HG03064 (cell line): Measurements from ENCODE around the gene TREM2.
"Not testable (repeated sequence)": the region's sequence is repeated elsewhere in the genome, so short reads cannot be mapped to it uniquely, and the experiment has no call there.

Source experiments
- ATAC-seq: cut with Tn5 transposase; IDR thresholded peaks from one replicate; pipeline ENCODE4 v1.9.1; 2021; ENCODE audit warnings: low read depth; ENCODE audit not compliant: unreplicated experiment

TREM2 gene

DNA sequence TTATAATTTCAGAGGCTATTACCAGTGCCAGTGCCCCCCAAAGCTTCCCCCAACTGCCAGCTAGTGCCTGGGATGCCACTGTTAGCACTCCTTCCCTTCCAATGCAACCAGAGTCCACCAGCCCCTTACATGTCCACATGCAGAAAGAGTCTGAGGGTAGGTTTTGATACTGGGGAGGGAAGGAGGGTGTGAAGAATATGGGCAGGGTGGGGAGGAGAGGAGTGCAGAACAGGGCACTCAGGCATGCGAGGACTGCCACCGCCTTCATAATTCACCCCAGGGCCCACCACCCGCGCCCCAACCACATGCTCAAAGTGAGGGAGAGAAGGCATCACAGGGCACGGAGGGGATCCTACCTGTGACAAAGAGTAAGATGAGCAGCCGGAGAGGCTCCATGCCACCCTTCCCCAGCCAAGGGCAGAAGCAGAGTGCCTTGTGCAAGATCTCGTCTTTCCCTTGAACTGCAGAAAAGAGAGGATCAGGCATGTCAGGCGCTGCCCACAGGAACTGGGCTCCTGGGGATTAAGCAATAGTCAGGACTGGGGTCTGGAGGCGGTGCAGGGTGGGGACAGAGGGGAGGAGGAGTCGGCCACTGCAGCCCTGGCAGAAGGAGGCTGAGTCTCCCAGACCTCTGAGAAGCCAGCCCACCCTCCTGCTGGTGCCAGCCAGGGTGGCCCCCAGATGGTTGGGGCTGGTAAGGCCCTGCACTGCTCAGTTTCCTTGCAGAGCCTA is at the start of gene TREM2:
TREM2 (minus strand) TSS at position 430 of the 732 bp plus-strand sequence; CDS start at position 396, 34 bp downstream.
- ATAC-seq: no peak

DNA sequence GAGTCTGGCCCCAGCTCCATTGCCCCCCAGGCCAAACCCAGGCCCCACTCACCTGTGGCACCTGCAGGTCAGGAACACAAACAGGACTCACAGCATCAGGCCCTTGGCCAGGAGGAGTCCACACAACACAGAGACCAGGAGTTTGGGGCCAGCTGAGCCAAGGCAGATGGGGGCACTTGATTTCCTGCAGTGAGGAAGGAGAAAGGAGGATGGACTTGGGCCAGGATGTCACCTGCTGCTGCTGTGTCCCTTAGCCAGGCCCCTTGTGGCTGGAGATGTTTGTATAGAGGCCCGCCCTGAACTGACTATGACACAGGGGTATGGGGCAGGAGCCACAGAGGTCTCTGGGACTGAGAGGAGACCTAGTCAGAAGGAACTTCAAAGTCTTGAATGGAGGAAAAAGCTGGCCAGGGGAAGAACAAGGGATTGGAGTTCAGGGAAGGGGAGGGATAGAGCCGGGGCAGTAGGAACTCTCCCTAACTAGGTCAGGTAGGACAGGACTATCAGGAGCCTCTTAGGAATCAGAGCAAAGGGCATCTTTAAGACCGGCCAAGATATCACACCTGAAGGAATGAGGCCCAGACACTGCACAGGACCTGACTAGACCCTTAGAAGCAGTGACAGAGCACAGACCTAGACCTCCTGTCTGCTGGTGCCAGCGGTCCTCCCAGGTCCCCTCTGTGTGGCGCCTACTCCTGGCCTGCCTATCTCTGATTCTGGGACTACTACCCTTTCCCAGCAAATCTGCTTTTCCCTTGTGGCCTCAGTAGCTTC is 46.8 kb upstream of the TREM2 start:
- ATAC-seq: no peak

DNA sequence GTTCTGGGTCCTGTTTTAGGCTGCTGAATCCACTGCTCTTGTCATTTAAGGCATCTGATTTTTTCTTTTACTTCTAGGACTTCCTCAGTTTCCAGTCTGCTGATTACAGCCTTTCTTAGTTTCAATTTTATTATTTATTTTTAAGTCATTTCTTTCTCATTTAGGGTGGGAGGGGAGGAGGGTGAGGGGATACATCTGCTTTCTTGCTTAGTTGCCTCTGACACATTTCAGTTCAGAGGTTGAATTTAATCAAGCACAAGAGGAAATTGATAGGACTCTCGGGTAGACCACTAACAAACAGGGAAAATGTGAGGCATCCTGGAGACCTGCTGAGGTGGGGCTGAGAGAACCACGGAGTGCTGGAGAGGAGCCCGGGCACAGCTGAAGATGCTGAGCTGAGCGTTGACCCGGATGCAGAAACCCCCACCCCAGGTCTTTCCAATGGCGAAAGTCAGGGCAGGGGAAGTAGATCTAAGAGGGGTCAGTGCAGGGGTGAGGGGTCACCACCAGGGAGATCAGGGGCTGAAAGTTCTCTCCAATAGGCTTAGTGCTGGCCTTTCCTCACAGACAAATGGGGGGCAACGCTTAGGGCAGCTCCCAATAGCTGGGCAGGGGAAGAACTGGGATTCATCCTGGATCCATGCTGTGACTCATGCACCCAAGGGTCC is 45.7 kb upstream of the TREM2 start:
- ATAC-seq: no peak

DNA sequence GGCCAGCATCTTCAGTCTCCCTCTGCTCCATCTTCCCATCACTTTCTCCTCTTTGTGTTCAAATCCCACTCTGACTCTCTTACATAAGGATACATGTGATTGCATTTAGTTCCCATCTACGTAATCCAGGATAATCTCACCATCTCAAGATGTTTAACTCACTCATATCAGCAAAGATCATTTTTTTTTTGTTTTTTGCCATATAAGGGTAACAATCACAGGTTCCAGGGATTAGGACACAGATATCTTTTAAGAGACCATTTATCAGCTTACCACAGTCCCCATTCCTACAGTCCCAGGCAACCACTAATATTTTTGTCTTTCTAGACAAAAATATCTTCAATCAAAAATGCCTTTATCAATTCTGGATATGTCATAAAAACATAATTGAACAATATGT is 41.2 kb upstream of the TREM2 start:
- no peak for ATAC-seq

DNA sequence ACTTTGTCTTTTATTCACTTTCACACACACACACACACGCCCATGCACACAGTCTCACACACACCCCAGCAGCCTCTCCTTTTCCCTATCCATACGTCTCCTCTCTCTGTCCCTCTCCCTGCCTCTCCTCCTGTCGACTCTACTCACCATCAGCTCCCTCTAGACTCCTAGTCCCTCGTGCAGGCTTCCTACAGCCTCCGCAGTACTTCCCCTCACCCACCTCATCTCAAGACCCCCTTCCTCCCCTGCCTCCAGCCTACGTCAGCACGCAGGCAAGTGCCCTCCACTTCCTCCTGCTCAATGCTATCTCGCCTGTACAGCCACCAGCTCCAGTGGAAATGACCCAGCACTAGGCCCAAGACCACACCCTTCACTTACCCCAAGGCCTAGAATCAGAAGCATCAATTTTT is 38.9 kb upstream of the TREM2 start:
- no peak for ATAC-seq

DNA sequence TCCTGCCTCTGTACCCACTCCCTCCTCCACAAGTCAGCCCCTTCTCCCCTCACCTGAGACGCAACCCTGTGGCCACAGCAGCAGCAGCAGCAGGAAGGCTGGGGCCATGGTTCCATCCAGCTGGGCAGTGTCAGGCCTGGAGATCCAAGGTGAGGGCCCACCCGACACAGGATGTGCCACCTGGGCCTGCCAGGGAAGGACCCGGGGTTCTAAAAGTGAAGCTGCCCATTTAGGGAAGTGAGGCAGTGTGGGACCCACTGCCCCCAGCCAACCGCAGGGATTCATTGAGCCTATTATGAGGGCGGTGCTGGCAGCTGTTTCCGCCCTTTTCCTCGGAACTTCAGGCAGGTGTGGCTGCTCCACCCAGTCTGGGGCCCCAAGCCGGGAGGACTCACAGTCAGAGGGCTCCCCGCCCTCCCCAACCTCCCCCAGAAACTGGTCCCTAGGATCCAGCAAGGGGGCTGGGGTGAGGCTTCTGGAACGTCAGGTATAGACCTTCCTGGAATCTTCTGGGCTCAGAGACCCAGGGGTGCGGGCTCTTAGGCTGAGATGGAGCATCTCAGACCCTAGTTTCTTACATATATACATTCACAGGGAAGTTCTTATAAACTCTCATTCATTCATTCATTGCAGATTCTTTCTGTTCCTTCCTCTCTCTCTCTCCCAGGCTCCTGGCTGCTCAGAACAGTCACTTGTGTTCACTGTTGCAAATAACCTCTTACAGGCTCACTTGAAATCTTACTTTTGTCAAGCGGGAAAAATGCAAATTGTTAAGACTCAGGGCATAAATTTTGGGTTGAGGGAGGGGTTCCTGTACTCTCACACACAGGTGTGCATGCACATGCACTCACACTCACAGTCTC is 38.2 kb upstream of the TREM2 start, which contains the start of gene TREML2:
TREML2 (minus strand) TSS at position 249 of the 863 bp plus-strand sequence; CDS start at position 108, 141 bp downstream.
- peak; percentile 21 for ATAC-seq

DNA sequence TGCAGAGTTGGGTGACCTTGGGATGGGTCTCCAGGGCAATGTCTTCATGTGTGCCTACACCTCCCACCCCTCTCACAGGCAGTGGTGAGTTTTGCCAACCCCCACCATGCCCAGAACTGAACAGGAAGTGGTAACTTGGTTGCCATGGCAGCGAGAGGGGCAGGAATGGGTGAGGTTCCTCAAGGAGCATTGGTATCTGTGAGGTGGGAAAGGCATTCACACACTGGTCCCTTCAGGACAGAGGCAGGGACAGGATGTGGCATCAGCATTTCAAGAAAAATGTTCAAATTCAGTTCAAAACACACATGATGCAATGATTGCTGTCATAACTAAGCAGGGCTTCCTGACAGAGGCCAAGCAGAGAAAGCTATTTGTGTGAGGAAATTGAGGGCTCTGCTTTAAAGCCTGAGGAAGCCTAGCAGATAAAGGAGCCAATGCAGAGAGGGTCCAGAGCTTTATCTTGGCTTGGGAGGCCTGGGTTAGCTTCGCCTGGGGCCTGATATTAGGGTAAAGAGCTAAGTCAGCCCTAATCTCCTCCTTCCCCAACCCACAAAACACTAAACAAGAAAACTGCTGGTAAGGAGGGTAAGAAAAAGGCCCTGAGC is 37.5 kb upstream of the TREM2 start:
- peak; percentile 33 for ATAC-seq

DNA sequence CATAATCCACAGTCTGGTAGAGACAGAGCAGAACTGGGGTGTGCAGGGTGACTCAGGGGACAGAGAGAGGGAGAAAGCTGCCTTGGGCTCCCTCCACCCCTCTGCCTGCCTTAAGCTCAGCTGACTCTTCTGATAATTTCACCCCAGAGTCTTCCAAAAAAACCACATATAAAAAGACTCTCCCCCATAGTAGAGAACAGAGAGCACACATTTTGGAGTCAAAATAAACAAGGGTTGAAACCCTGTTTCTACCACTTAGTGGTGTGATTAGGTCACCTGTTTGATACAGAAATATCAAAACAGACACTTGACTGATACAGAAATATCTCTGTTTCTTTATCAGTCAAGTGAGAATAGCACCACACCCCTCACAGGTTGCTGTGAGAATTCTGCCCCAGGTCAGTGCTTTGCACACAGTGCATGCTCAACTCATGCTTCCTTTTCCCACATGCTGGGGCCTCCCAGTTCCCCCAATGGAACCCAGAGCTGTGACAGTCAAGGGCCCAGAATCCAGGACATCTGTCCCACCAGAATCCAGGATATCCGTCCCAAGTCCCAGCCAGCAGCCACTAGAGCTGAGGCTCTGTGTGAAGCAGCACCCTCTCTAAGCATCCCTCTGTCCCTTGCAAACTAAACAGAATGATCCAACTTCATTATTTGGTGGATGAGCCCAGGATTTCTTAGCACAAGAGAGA is 36.8 kb upstream of the TREM2 start:
- peak; percentile 63 for ATAC-seq

DNA sequence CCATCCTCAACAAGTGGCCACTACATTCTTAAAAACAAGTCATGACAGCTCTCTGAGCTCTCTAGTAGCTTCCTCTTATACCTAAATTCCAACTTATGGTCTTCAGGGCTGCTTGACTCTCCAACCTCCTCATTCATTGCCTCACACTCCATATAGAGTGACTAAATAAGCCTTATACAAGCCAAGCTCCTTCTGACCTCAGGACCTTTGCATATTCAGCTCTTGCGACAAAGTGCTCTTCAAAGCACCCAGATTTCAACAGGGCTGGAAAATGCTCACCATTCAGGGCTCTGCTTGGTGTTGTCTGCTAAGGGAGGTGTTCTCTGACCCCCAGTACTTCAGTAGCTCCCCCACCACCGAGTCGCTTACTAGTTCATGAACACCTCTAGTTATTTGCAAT is 34.3 kb upstream of the TREM2 start:
- ATAC-seq: no peak

DNA sequence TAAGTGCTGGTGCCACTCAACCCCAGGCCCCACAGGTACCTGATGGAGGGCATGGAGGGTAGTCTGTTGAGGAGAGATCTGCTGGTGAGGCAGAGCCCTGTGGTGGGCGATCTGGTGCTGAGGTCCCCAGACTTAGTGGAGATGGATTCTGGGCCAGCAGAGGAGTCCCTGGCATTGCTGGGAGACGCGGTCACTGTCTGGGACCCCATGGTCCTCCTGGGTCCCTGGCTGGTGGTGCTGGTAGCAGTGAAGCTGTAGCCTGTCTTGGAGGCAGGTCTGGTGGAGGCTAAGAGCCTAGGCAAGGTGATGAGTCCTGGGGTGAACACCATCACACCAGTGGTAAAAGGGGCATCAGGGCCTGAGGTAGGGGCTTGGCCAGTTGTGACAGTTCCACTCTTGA is 31.5 kb upstream of the TREM2 start:
- ATAC-seq: no peak

DNA sequence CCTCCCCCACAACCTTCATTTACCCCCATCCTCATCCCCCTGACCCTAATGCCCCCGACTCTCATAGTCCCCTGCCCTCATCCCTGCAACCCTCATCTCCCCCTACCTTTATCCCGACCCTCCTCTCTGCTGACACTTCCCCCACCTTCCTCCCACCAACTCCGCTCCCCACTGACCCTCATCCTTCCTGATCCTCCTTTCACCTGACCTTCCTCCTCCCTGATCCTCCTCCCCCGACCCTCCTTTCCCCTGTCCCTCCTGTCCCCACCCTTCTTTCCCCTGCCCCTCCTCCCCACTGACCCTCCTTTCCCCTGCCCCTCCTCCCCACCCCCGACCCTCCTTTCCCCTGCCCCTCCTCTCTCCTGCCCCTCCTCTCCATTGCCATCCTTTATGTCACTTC is 31.0 kb upstream of the TREM2 start:
- no peak for ATAC-seq

DNA sequence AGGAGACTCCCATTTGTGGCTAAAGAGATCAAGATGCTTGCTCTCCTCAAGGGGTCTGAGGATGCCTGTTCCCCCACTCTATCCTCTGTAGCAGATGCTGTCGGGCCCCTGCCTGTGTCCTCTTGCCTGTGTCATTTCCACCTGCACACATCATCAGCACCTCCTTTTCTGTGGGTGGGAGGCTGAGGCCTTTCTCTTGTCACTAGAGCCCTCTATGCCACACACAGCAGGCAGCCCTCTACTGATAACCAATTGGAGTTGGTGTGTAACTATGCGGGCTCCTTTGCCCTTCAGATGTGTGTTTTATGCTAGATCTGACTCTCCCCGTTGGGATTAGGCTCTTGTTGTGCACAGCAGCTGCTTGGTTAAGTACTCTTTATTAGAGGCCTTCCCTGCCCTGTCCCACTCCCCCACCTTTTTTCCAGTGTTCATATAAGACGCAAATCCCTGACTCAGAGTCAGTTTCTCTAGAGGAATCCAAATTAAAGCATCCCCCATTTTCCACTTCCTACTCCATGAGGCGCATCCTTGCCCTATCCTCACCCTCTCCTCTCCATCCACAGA is 30.3 kb upstream of the TREM2 start:
- ATAC-seq: no peak

DNA sequence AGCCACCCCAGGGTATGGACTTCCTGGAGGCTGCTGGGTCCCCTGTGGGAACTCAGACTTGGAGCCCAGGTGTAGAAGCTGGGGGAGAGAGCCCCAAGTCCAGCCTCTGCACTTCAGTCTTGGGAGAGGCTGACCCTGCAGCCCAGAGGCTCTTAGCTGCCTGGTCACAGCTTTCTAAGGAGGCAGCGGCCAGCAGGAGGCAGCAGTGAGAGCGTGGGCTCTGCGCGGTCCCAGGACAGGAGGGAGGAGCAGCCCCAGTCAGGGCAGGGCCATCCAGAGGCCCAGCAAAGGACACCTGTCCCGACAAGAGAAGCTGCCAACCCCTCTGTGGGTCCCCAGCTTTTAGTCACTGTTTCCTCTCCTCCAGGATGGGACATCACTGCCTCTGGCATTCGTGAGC is 28.7 kb upstream of the TREM2 start:
- ATAC-seq: no peak

DNA sequence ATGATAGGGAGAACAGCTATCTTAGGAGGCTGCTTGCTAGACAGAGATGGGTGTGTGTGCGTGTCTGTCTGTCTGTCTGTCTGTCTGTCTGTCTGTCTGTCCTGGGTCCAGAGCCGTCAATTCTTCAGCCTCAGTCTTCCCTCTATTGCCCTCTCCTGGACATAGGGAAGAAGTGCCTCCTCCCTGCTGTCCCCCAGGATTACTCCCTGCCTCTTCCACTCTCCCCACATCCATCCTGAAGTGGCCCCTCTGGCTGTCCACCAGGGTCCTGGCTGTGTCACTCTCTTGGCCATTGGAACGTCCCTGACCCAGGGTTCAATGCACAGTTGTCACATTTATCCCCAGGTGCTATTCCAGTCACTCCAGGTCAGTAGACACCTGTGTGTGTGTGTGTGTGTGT is 27.9 kb upstream of the TREM2 start:
- no peak for ATAC-seq

DNA sequence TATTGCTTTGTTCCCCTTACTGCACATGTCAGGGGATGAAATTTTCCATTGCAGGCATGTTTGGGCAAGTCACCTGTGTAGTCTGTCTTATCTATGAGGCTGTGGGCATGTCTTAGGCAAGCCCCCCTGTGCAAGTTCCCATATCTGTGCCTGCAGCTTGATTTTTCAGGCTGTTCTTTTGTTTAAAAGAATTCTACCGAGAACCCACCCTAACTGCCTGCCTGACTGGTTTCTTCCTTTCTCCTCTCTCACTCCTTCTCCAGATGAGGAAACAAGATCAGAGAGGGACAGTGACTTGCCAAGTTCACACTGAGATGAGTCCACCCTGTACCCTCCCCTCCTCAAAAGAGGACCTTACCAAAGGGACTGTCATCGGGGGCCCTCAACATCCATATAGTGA is 27.1 kb upstream of the TREM2 start:
- ATAC-seq: no peak

DNA sequence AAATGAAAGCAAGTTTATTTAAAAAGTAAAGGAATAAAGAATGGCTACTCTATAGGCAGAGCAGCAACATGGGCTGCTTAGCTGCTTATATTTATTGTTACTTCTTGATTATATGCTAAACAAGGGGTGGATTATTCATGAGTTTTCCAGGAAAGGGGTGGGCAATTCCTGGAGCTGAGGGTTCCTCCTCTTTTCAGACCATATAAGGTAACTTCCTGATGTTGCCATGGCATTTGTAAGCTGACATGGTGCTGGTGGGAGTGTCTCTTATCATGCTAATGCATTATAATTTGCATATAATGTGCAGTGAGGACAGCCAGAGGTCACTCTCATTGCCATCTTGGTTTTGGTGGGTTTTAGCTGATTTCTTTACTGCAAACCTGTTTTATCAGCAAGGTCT is 26.1 kb upstream of the TREM2 start:
- not testable (repeated sequence) for ATAC-seq

DNA sequence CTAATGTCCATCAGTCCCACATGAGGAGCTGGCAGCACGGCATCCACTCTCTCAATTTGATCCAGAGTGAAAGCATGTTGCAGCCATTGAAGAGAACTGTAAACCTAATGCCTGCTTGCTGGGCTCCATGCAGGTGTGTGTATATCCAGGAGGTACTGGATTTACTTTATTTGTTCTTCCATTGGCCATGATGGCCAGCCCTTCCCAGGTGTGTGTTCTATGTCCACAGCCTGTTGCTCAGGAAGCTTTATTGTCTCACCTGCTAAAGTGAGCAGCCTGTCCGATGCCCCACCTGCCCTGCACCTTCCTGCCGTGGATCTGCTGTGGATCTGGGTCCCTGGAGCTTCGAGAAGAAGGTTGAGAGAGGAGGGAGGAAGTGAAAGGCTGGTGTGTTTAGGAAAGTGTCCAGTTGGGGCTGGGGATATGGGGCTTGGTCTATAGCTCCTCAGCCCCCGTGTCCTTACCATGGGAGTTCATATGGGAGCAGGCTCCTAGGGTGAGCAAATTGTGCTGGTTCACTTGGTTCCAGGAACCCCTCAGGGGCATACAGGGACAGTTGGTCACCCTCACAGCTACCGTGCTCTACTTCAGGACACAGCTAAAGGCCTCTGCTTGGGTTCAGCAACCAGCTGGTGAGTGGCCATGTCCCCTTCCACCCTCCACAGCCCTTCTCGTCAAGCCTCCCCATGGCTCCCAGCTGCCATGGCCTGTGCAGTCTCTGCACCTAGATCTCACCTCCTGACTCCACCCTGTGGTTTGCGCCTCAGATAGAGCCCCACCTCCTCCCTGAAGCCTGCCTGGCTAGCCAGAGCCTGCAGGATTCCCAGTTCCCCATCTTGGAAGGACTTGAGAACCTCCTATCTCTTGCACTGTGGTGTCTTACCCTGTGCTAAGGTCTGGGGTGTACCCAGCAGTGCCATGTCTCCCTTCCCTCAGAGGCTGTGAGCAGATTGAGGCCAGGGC is 25.3 kb upstream of the TREM2 start:
- no peak for ATAC-seq

DNA sequence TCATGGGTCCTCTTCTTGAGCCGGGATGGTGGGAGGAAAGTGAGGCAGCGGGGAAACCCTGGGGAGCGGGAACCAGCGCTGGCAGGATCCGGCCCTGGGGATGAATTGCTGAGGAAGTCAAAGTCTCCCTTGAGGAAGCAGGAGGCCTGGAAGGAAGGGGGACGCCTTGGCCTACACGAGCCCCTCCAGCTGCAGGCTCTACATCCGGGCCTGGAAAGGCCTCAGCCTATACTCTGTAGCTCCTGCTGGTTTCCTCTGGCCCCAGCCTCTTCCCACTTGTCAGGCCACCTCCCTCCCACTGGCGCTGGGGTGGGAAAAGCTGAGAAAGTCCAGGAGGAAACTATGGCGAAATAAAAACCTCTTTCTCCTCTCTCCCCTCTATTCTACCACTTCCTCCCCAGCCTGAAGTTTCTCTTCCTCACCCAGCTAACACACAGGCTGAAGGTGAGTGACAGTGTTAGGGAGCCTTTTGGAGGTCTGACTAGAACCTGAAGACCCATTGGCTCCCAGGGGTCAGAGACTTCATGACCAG is 23.2 kb upstream of the TREM2 start:
- ATAC-seq: no peak
